Muscle of back (tissue), 11 donors: Measurements from ENCODE around the gene PHLDB1. TPM values are rescaled to one million over a fixed set of nuclear protein-coding genes. Genes with fewer than 3 reads are reported as not detected.

ENCODE experiments used
- DNase-seq, 3 donors: peaks; one replicate each; pipeline versions ENCODE4 v3.0.0 to v3.0.0-alpha.2; 2013
- polyA plus RNA-seq, 10 donors: library from polyadenylated mRNA; unstranded; fragments of 120-200 nt; gene quantifications; one replicate each; pipeline ENCODE4 v1.2.1, GENCODE V29; 2013; ENCODE audit not compliant: insufficient read length in 10 of 10

The PHLDB1 gene
- polyA plus RNA-seq, 10 donors, result 73.1 to 113 (median 83.4) TPM

- peak; percentile 86 to 94 (median 86) for DNase-seq
These were observed 13.8 kb downstream of the PHLDB1 start for GRCh38 chr11:118621071-118621783.

GRCh38 chr11:118621784-118622375, 14.5 kb downstream of the PHLDB1 start:
- DNase-seq, result no peak

- DNase-seq, result peak in 1 of 3 donors; percentile 69
These were observed 15.2 kb downstream of the PHLDB1 start for GRCh38 chr11:118622376-118623268.

- DNase-seq, result peak in 1 of 3 donors; percentile 37
These were observed 15.8 kb downstream of the PHLDB1 start for GRCh38 chr11:118623269-118623655.

- no peak for DNase-seq
These were observed 17.7 kb downstream of the PHLDB1 start for GRCh38 chr11:118625036-118625690.

- DNase-seq, result no peak
These were observed 18.6 kb downstream of the PHLDB1 start for GRCh38 chr11:118625976-118626375.

GRCh38 chr11:118627566-118627965, 20.2 kb downstream of the PHLDB1 start:
- DNase-seq, result no peak

GRCh38 chr11:118628031-118628430, 20.6 kb downstream of the PHLDB1 start:
- no peak for DNase-seq

GRCh38 chr11:118628432-118628831, 21.0 kb downstream of the PHLDB1 start:
- DNase-seq, result no peak

- DNase-seq, result peak; percentile 57 to 64 (median 64)
These were observed 21.6 kb downstream of the PHLDB1 start for GRCh38 chr11:118628861-118629549.

GRCh38 chr11:118629761-118630661, 22.6 kb downstream of the PHLDB1 start:
- DNase-seq, result no peak

GRCh38 chr11:118631142-118631909, 23.9 kb downstream of the PHLDB1 start:
- DNase-seq, result no peak

- no peak for DNase-seq
These were observed 25.3 kb downstream of the PHLDB1 start for GRCh38 chr11:118632577-118633318.

- no peak for DNase-seq
These were observed 25.9 kb downstream of the PHLDB1 start for GRCh38 chr11:118633319-118633690.

GRCh38 chr11:118633979-118634378, 26.6 kb downstream of the PHLDB1 start:
- no peak for DNase-seq

GRCh38 chr11:118634431-118635236, 27.2 kb downstream of the PHLDB1 start:
- DNase-seq, result peak; percentile 70 to 86 (median 80)

GRCh38 chr11:118635237-118635591, 27.8 kb downstream of the PHLDB1 start:
- DNase-seq, result peak in 1 of 3 donors; percentile 57

- no peak for DNase-seq
These were observed 28.2 kb downstream of the PHLDB1 start for GRCh38 chr11:118635642-118636041.
